ENCODE measurements around the gene SOX12.

SOX12 gene

GRCh38 chr20:298776-299391 is 26.5 kb upstream of the SOX12 start:
- TF ChIP-seq EZH2phosphoT487 (conservative IDR thresholded peaks at IDR 0.05; ENCODE audit: low read length) (no peak), CTCF (IDR thresholded peaks at IDR 0.05; ENCODE audit: insufficient read depth, low read length, poor library complexity, severe bottlenecking) (no peak)
- Histone ChIP-seq H3F3A (ENCODE audit: insufficient read depth) (peaks cover 29% of the 10 kb centered on the region; the same call in 1 of the 2 replicates), H2AFZ (ENCODE audit: low read depth, low read length, severe bottlenecking) (no peak overlapping the region), H3K27me3 (ENCODE audit: low read length) (no peaks in the 10 kb centered on the region), H3K9me3 (ENCODE audit: insufficient read depth, low read length) (no peaks in the 10 kb centered on the region), H3K36me3 (ENCODE audit: low read length) (no peaks in the 10 kb centered on the region), H3K79me2 (ENCODE audit: insufficient read depth, low read length) (peaks cover 17% of the 10 kb centered on the region; the same call in 1 of the 2 replicates), H3K9ac (ENCODE audit: low read length) (peak overlapping the region; percentile 90), H3K4me3 (ENCODE audit: insufficient read depth, low read length, poor library complexity, severe bottlenecking) (peak overlapping the region; percentile 73), H4K20me1 (ENCODE audit: low read depth, low read length) (no peaks in the 10 kb centered on the region; the same call in 1 of the 2 replicates), H3K27ac (ENCODE audit: low read depth, low read length) (peak overlapping the region; percentile 77), H3K4me2 (ENCODE audit: low read depth, low read length, poor library complexity, severe bottlenecking) (peak overlapping the region; percentile 92), H3K9me2 (replicated peaks; ENCODE audit: insufficient read depth, low read length) (no peaks in the 10 kb centered on the region)

GRCh38 chr20:300345-300990 is 24.9 kb upstream of the SOX12 start:
- H2AFZ ChIP-seq (ENCODE audit: low read depth, low read length, severe bottlenecking): no peak overlapping the region
- H3K79me2 ChIP-seq (ENCODE audit: insufficient read depth, low read length): peaks cover 17% of the 10 kb centered on the region; the same call in 1 of the 2 replicates
- peak overlapping the region; percentile 92 for H3K4me2 ChIP-seq (ENCODE audit: low read depth, low read length, poor library complexity, severe bottlenecking)
- no peaks in the 10 kb centered on the region for H3K27me3 ChIP-seq (ENCODE audit: low read length)
- H4K20me1 ChIP-seq (ENCODE audit: low read depth, low read length): no peaks in the 10 kb centered on the region; the same call in 1 of the 2 replicates
- H3K9ac ChIP-seq (ENCODE audit: low read length): no peak overlapping the region
- no peaks in the 10 kb centered on the region for H3K36me3 ChIP-seq (ENCODE audit: low read length)
- no peak overlapping the region for H3K4me3 ChIP-seq (ENCODE audit: insufficient read depth, low read length, poor library complexity, severe bottlenecking)
- TF ChIP-seq EZH2phosphoT487 (conservative IDR thresholded peaks at IDR 0.05; ENCODE audit: low read length): no peak
- TF ChIP-seq CTCF (IDR thresholded peaks at IDR 0.05; ENCODE audit: insufficient read depth, low read length, poor library complexity, severe bottlenecking): no peak
- H3K9me2 ChIP-seq (replicated peaks; ENCODE audit: insufficient read depth, low read length): no peaks in the 10 kb centered on the region
- no peaks in the 10 kb centered on the region for H3K9me3 ChIP-seq (ENCODE audit: insufficient read depth, low read length)
- no peak overlapping the region for H3K27ac ChIP-seq (ENCODE audit: low read depth, low read length)
- peaks cover 29% of the 10 kb centered on the region; the same call in 1 of the 2 replicates for H3F3A ChIP-seq (ENCODE audit: insufficient read depth)

GRCh38 chr20:301886-302848 is 23.2 kb upstream of the SOX12 start:
- no peak for TF ChIP-seq CTCF (IDR thresholded peaks at IDR 0.05; ENCODE audit: insufficient read depth, low read length, poor library complexity, severe bottlenecking)

More at GRCh38 chr20:301886-302848, 23.2 kb upstream of the SOX12 start:
- H3K4me3 ChIP-seq (ENCODE audit: insufficient read depth, low read length, poor library complexity, severe bottlenecking): no peak overlapping the region
- no peaks in the 10 kb centered on the region for H3K36me3 ChIP-seq (ENCODE audit: low read length)
- peaks cover 29% of the 10 kb centered on the region; the same call in 1 of the 2 replicates for H3F3A ChIP-seq (ENCODE audit: insufficient read depth)
- H2AFZ ChIP-seq (ENCODE audit: low read depth, low read length, severe bottlenecking): no peak overlapping the region
- H3K27me3 ChIP-seq (ENCODE audit: low read length): no peaks in the 10 kb centered on the region
- H3K9me3 ChIP-seq (ENCODE audit: insufficient read depth, low read length): no peaks in the 10 kb centered on the region
- H3K9me2 ChIP-seq (replicated peaks; ENCODE audit: insufficient read depth, low read length): no peaks in the 10 kb centered on the region
- H3K79me2 ChIP-seq (ENCODE audit: insufficient read depth, low read length): peaks cover 17% of the 10 kb centered on the region; the same call in 1 of the 2 replicates
- no peak overlapping the region for H3K27ac ChIP-seq (ENCODE audit: low read depth, low read length)
- no peak overlapping the region for H3K9ac ChIP-seq (ENCODE audit: low read length)
- no peak overlapping the region for H3K4me2 ChIP-seq (ENCODE audit: low read depth, low read length, poor library complexity, severe bottlenecking)
- H4K20me1 ChIP-seq (ENCODE audit: low read depth, low read length): no peaks in the 10 kb centered on the region; the same call in 1 of the 2 replicates
